Gastrocnemius medialis (tissue), 4 donors: ENCODE data around the gene RABGAP1L.

Experiments used
- POLR2A ChIP-seq, 2 donors: fragments of 450-650 bp; IDR thresholded peaks; one replicate each; pipeline ENCODE4 v1.6.1; 2017; ENCODE audit warnings: antibody characterized with exemption in 2 of 2, mild to moderate bottlenecking in 2 of 2, moderate library complexity in 2 of 2
- TF ChIP-seq, protein P1 (sequence below), 5 experiments: fragments of 450-650 bp in 3 of 5; fragments of 200-600 bp in 2 of 5; sonication (generic) in 2 of 5; IDR thresholded peaks in 4 of 5; conservative IDR thresholded peaks in 1 of 5; 1 replicate in 4 of 5; 2 replicates in 1 of 5; pipeline ENCODE4 v1.5.1; 2016 to 2019; ENCODE audit warnings: antibody characterized with exemption in 5 of 5, mild to moderate bottlenecking in 3 of 5, moderate library complexity in 3 of 5

DNA sequence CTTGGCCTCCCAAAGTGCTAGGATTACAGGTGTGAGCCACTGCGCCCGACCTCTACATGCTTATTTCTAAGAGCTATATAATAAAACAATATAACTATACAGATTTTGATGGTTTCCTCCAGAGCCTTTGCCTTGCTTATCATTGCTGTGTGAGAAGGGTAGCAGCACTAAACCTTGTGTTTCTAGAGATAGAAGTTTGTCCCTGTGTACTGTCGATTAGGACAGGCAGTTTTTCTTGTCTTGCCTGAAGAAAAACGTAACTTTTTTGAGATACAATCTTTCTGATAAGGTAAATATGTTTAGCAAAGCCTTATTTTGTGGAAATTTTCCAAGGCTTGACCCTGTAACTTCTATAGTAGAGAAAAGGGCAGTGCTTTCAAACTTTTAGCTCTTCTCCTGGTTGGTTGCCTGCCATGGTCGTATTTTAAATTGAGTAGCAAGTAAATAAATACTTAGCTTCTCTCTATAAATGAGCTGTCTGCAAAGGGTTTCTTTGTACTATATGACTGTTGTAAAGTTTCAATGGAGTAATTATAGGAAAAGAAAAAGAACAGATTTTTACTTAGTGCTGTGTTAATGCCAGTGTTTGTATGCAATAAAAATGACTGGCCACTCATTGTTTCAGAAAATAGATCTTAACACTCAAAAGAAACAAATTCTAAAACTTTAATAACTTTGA lies 754.0 kb downstream of the RABGAP1L start:
- TF ChIP-seq, protein P1, sequence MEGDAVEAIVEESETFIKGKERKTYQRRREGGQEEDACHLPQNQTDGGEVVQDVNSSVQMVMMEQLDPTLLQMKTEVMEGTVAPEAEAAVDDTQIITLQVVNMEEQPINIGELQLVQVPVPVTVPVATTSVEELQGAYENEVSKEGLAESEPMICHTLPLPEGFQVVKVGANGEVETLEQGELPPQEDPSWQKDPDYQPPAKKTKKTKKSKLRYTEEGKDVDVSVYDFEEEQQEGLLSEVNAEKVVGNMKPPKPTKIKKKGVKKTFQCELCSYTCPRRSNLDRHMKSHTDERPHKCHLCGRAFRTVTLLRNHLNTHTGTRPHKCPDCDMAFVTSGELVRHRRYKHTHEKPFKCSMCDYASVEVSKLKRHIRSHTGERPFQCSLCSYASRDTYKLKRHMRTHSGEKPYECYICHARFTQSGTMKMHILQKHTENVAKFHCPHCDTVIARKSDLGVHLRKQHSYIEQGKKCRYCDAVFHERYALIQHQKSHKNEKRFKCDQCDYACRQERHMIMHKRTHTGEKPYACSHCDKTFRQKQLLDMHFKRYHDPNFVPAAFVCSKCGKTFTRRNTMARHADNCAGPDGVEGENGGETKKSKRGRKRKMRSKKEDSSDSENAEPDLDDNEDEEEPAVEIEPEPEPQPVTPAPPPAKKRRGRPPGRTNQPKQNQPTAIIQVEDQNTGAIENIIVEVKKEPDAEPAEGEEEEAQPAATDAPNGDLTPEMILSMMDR (IDR thresholded peaks at IDR 0.05 in 4 of 5, conservative IDR thresholded peaks at IDR 0.05 in 1 of 5), result no peak
- TF ChIP-seq POLR2A (IDR thresholded peaks at IDR 0.05), result no peak
